Activated T-cell treated with anti-CD3 and anti-CD28 coated beads for 1 hour (primary cell): Measurements from ENCODE around the gene TSC22D2.
A peak's percentile ranks its signal among the peaks of the same experiment; 100 is the strongest.

ENCODE experiments used
- DNase-seq: peaks from one replicate; pipeline ENCODE4 v3.0.0-alpha.2; 2020; ENCODE audit warnings: low read depth

The TSC22D2 gene

DNA sequence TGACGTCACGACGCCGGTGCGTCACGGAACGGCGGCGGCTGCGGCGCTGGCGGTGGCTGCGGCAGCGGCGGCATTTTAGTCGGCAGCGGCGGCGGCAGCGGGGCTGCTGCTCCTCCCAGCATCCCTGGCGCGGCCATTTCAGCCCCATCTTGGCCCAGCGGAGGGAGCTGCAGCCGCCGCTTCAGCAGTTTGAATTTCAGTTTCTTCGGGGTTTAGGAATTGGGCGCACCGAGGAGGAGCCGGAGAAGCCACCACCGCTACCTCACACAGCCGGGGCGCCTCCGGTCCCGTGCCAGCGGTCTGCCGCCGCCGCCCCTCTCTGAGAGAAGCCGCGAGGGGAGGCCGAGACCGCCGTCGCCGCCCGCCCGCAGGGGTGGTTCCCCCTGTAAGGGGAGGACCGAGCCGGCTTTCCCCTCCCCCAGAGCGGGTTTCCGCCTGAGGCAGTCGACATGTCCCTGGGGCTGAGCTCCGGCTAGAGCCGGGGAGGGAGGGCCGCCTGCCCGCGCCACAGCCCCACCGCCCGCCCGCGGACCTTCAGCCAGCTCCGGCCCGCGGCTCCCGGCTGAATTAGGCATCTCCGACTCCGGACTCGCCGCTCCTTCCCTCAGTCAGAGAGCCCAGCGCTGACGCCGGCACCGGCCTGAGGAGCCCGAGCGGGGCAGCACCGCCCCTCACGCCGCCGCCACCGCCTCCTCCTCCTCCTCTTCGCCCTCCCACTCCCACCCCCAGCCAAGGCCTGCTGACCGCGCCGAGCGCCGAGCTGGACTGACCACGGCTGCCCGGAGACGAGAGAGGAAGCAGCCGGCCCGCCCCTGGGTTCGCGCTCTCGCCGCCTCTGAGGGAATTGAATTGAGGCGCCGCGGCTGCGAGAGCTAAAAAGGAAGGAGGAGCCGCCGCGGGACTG, at the start of gene TSC22D2:
TSS of gene TSC22D2 (plus strand) at position 78 of the 904 bp plus-strand sequence. CDS start 1,053 bp downstream, outside the sequence.
- peak; percentile 98 for DNase-seq

DNA sequence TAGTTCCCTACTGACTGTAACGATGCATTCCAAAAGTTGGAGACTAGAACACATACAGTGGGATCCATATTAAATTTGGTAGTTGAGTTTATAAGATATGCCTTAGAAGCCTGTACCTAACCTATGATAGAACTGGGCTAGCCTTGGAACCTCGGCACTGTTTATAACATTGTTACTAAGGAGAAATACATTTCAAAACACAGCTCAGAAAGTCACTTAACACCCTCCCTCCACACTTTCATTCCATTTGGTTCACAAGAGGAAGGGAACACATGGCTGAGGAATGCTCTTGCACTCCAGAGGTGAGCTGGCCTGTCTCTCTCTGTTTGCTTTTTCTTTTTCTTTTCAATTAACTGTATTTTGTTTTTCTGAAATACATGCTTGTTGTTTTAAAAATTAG, 48.7 kb upstream of the TSC22D2 start:
- no peak for DNase-seq

DNA sequence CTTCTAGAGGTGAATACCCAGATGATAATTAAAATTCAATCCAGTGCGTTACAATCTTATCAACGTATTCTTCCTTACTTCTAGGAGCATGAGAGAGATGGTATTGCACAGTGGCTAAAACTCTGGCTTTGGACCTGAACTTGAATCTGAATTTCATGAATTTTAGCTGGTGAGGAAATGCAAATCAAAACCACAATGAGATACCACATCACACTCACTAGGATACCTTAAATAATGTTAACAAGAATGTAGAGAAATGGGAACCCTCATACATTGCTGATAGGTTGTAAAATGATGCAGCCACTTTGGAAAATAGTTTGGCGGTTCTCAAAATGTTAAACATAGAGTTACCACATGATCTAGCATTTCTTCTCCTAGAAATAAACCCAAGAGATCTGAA, 47.1 kb upstream of the TSC22D2 start:
- no peak for DNase-seq

DNA sequence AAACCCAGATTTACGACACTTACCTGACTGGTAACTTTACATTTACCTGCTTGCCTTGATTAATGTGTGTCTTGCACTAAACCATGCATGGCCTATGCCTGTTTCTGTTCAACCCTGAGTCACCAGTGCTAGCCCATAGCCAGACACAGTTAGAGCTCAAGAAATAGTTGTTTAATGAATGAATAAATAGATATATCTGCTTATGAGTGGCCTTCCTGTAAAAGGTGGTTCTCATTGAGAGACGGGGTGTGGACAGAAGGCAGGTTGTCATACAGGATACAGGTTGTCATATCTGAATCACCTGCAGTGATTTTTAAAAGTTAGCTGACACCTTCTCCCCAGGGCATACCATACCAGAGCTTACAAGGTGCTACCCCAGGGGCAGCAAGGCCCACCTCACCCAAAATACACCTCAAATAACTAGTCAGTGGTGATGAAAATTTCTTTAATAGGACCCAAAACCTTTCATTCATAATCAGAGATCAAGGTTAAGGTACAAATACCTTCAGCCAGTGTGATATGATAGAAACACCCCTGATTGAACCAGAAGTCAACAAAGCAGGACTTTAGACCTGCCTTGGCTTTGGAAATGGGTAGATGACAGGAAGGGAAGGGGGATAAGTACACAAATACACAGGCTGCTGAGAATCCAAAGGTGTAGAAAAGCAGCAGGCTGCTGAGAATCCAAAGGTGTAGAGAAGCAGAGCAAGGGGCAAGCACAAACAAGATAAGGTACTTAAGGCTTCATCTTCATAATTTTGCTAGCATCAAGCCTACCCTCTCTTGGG, 45.4 kb upstream of the TSC22D2 start:
- DNase-seq = no peak

DNA sequence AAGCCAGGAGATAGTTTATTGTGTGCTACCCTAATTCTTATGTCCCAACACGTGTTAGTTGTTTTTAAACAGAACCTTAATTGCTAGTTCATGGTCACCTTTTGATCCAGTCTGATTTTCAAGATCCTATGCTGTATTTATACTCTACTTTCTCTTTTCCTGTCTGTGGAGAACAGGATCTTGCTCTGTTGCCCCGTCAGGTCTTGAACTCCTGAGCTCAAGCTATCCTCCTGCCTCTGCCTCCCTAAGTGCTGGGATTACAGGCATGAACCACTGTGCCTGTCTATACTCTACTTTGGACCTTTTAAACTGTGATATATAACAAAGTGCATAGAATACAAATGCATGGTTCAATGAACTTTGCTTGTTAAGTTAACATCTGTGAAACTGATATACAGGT, 44.7 kb upstream of the TSC22D2 start:
- DNase-seq = no peak

DNA sequence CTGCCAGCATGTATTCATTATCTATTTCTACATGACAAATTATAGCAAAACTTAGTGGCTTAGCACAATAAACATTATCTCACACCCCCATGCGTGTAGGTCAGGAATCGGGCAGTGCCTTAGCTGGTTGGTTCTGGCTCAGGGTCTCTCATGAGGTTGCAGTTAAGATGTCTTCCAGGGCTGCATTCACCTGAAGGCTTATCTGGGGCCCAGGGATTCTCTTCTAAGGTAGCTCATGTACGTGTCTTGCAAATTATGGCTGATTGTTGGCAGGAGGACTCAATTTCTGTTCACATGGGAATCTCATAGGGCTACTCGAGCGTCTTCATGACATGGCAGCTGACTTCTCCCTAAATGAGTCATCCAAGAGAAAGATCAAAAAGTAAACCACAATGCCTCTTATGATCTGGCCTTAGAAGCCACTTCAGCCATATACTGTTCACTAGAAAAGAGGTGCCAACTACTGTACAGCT, 42.9 kb upstream of the TSC22D2 start:
- no peak for DNase-seq

DNA sequence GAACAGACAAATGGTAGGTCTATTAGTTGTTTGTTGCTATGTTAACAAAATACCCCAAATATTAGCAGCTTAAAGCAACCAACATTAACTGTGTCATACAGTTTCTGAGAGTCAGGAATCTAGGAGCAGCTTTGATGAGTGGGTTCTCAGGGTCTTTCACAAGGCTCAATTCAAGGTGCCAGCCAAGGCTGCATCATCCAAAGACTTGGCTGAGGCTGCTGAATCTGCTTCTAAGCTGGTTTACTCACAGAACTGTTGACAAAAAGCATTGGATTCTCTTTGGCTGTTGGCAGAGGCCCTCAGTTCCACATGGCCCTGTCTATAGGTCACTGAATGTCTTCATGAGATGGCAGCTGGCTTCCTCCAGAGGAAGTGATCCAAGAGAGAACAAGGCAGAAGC, 40.3 kb upstream of the TSC22D2 start:
- no peak for DNase-seq

DNA sequence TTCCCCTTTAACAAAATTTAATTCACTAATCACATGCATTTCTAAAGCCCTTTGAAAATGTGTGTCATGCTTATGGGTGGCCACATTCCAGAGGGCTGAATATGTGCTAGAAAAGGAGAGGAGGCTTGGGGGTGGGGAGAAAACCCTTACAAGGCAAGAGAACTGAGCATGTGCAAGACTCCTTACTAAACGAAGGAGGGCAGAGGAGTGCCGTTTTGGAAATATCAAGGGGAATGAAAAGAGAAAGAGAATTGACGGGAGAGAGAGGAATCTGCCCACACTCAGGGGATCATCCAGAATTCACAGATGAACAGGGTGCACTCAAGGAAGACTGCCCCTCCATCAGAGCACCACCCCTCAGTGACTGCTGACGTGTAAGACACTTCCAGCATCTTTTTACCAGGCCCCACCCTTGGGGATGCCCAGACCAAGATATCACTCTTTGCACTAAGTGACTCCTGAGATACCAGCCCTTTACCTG, 37.9 kb upstream of the TSC22D2 start:
- DNase-seq = no peak

DNA sequence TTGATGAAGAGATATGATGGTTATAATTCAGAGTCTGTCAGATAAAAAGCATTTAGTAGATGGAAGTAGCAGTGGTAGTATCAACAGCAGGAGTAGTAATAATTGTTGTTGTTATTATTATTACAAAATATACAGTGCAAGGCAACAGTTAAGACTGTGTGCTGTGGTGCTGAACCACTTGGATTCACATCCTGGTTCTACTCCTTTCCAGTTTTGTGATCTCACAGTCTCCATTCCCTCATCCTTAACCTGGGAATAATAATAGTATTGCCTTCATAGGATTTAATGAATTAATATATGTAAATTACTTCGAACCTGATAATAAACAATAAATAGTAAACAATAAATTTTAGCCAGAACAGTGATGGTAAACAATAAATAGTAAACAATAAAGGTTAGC, 37.1 kb upstream of the TSC22D2 start:
- DNase-seq = no peak

DNA sequence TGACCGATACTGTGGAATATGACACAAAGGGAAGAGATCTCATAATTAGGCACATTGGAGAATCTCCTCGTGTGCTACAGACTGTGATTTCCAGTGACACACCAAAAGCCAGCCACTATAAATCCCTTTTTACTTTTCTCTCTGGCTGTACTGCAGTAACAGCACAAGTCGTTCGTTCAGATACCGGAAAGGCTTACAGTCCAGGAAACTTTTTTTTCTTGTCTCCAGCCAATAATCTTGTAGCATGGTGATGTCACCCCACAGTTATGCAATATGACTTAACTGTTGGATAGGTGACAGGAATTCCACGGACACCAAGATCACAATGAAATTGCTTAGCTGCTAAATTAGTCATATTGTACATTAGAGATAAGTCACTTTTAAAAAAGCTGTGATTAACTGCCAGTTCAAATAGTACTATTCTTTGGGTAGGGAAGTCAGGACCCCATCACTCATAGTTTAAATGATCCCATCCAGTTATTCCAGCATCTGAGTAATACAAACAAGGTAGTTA, 36.3 kb upstream of the TSC22D2 start:
- no peak for DNase-seq

DNA sequence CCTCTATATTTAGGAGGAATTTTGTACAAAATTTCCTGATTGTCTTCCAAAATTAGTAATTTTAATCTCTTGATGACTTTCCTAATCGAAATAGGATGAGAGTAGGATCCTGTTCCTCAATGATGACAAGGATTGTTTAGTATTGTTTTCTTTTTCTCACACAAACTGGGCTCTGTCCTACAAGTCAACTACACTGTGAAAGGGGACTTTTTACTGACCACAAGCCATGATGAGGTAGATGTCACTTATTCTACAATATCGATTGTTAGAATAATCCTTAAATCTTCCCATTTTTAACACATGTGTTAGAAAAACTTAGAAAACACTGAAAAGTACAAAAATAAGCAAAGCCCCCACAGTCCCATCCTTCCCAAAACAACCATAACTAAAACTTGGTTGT, 35.8 kb upstream of the TSC22D2 start:
- no peak for DNase-seq

DNA sequence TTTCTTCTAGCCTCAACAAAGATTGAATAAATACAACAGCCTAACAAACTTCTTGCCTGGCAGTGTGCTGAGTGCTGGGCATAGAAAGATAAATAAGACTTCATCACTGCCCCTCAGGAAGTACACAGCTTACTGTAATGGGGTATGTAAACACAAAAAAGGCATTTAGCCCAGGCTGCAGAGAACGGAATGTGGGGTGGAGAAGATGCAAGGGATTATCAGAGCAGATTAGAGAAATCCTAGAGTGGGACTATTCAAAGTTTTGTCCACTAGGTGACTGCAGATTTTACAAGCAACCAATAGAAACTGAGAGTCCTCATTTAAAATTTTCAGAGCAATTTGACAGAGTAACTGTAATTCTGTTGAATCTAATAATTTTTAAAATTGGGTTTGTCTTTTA, 35.4 kb upstream of the TSC22D2 start:
- no peak for DNase-seq

DNA sequence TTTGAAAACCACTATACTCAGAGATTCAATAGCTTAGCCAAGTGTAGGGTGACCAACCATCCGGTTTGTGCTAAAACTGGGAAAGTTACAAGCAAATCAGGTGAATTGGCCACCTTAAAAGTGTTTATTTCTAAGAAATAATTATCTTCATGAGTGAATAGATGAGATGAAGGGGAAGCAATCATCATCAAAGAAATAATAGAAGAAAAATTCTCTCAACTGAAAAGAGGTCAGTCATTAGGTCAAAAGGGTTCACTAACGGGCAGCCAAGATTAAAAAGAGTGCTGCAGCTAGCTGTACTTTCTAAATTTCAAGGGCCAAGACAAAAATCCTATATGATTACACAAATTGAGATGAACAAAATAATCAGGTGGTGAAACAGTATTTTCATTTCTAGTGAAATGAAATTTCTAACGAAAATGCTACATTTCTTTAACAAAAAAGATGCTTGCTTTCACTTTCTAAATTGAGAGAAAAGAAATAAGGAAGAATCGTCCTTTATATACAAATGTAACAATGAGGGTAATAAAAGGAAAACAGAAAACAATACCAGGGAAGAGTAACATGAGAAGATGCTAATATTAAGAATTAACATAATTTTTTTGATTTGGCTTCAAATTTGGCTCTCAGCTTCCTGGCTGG, 34.7 kb upstream of the TSC22D2 start:
- DNase-seq = no peak

DNA sequence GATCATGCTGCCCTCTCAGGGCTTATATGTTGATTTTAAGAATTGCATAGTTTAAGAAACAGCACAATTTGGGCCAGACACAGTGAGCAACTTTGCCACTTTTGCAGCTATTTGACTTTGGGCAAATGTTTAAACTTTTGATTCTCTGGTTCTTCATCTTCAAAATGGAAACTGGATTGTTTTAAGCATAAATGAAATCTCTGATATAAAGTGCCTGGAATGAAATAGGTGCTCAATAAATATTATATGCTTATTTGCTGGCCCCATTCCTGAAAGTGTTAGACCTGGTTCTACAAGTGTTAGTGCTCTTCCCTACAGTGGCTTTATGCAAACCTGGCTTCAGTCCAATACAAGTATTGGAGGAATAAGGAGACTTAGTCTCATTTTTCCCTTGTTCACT, 33.1 kb upstream of the TSC22D2 start:
- no peak for DNase-seq

DNA sequence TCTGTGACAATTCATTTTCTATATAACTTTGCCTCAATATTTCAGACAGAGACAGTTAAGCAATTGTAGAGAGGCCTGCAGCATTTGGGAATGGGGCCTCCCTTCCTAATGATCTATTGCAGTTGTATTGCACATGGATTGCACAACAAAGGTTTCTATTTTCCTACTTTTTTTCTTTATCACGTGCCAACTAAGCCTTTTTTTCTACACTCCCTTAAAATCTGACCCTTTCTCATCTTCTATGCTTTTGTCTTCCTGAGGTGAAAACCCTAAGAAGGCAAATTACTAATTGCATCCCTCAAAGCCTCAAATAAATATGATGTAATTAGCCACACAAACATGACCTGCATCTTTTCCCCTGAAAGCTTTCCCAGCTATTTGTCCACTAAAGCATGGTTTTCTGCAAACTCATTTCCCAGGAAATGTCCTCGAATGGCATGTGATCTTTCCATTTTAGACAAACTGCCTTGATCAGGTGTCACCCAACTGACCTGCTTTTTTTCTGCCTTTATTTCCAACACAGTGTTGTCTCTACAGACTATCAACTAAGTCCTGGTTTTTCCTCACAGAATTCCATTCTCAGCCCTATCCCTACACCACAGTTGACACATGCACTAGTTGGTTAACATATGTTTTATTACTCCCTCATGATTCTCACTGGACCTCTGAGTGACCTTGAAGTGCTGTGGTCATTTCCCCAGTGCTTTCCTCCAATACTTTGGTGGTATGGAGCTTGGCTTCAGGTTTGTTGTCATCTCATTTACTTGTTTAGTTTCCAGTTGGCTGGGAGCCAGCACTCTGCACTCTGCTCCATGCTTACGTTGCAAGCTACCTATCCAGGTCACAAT, 31.9 kb upstream of the TSC22D2 start:
- no peak for DNase-seq

DNA sequence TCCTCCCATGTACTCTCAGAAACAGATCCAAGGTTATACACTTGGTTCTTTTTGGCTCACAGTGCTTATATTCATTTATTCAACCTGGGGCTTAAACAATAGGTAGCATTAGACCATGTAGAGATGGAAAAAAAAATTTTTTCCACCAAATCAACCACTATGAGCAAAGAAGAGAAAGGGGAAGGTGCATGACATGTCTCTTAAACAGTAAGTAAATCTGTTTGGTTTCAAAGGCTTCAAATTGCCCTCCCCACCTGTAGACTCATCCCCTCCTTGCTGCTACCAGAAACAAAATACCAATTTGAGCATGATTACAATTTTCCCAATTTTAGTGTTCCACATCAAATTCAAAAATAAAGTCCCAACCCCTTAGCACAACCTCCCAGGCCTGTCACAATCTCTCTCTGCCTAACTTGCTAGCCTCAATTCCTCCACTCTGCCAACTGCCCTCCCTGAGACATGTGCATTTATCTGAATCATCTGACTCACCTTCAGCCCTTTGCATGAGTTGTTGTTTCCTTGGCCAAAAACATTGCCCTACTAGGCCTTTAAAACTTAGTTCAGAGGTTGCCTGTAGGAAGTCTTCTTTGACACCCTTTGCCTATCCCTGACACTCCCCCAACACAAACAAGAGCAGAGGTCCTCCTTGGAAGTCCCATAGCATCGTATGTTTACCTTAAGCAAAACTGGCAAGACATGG, 30.3 kb upstream of the TSC22D2 start:
- DNase-seq = no peak

DNA sequence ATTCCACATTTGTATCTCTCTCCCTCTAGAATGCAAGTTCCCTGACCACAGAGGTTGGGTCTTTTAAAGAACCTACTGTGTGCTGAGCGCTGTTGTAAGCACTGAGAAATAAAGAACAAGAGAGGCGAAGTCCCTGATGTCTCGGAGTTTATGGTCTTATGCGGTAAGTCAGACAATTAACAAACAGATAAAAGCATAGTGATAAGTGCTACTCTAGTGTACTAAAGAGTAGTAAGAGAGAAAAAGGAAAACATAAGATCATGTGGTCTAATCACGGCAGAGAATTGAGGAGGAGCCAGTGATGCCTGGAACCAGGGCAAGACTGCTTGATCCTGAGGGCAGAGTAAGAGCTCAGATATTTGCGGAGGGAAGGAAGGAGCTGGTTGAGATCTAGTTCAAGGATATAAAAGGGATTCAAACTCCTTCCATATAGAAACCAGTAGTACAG, 29.8 kb upstream of the TSC22D2 start:
- DNase-seq = no peak

DNA sequence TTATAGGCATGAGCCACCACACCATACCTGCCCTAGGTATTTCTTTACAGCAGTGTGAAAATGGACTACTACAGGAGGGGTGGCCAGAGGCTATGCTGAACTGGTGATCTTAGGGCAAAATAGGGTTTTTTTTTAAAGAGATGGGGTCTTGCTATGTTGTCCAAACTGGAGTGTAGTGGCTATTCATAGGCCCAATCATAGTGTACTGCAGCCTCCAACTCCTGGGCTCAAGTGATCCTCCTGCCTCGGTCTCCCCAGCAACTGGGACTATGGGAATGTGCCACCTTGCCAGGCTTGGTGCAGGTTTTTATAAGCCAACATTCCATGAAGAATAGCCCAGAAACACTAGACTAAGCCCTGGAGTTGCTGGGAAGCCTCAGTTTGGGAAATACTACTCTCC, 28.6 kb upstream of the TSC22D2 start:
- DNase-seq = no peak

DNA sequence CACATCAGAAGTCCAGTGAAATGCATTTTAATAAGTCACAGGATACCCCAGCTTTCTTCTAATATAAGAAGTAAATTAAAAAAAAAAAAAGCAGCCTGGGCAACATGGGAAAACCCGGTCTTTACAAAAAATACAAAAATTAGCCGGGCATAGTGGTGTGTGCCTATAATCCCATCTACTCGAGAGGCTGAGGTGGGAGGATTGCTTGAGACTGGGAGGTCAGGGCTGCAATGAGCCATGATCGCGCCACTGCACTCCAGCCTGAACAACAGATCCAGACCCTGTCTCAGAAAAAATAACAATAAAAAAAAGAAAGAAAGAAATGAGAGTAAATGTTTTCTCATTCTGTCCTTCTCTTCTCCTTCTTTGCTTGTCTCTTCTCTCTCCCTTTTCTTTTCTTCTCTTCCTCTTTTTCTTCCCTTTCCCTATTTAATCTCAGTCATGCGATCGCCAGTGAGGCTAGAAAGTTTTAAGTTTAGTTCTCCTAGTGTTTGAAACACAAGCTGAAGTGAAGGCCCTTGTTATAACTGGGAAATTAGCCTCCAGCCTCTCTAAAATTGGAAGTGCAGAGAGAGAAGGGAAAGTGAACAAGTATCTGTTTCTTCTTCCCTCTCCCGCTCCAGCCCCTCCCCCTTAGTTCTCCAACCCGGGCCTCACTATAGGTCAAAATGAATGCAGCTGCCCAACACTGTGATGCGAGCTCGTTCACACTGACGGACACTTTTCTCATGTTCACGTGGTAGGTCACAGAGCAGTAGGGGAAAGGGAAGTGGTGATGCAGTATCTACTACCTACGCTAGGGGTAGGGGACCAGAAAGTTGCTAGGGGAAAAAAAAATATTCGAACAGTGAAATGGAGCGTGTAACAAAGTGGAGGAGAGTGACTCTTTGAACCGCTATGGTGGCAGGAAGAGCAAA, 23.5 kb upstream of the TSC22D2 start:
- peak; percentile 9 for DNase-seq
